ENCODE measurements around the gene DCAF7. TPM values are rescaled to one million over a fixed set of nuclear protein-coding genes. Genes with fewer than 3 reads are reported as not detected.

The DCAF7 gene
- total RNA-seq, 4 donors from 2014 or later = 16.5 to 34.1 (median 22.0) TPM

GRCh38 chr17:63540590-63540989 is 9.7 kb upstream of the DCAF7 start:
- ATAC-seq (no peak), DNase-seq (no peak)
- H3K27me3 ChIP-seq = peaks cover 16 to 28% (median 23%) of the 10 kb centered on the region in 3 donors
- intact Hi-C loops (cut with DNase I; ENCODE audit: low total_unique reads) = loop anchor here (10.0 kb wide), 1 partner anchor 116 kb away; no protein-coding TSS in a partner anchor
- H3K9me3 ChIP-seq = no peaks in the 10 kb centered on the region
- H3K4me3 ChIP-seq = no peak overlapping the region
- no peak overlapping the region for H3K27ac ChIP-seq
- no peaks in the 10 kb centered on the region for H3K36me3 ChIP-seq
- TF ChIP-seq, protein P1, sequence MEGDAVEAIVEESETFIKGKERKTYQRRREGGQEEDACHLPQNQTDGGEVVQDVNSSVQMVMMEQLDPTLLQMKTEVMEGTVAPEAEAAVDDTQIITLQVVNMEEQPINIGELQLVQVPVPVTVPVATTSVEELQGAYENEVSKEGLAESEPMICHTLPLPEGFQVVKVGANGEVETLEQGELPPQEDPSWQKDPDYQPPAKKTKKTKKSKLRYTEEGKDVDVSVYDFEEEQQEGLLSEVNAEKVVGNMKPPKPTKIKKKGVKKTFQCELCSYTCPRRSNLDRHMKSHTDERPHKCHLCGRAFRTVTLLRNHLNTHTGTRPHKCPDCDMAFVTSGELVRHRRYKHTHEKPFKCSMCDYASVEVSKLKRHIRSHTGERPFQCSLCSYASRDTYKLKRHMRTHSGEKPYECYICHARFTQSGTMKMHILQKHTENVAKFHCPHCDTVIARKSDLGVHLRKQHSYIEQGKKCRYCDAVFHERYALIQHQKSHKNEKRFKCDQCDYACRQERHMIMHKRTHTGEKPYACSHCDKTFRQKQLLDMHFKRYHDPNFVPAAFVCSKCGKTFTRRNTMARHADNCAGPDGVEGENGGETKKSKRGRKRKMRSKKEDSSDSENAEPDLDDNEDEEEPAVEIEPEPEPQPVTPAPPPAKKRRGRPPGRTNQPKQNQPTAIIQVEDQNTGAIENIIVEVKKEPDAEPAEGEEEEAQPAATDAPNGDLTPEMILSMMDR (IDR thresholded peaks at IDR 0.05 in 4 of 5, conservative IDR thresholded peaks at IDR 0.05 in 1 of 5) = no peak
- TF ChIP-seq POLR2A (IDR thresholded peaks at IDR 0.05) = no peak
- in situ Hi-C loops (cut with MboI; ENCODE audit: low sequenced_read_pairs in 4 of 4) = loop anchor here in 1 of 4 donors (10.0 kb wide), 1 partner anchor 64 kb away; the partner anchor contains the start of gene TACO1
- H3K4me1 ChIP-seq = peaks cover 4 to 7% of the 10 kb centered on the region in 2 donors

- ATAC-seq = no peak
- in situ Hi-C loops (cut with MboI; ENCODE audit: low sequenced_read_pairs in 4 of 4) = loop anchor here in 1 of 4 donors (10.0 kb wide), 1 partner anchor 63 kb away; the partner anchor contains the start of gene TACO1
- Histone ChIP-seq H3K4me3 (no peak overlapping the region), H3K27ac (no peak overlapping the region), H3K9me3 (no peaks in the 10 kb centered on the region), H3K36me3 (no peaks in the 10 kb centered on the region), H3K27me3 (peaks cover 16 to 23% (median 21%) of the 10 kb centered on the region in 3 donors), H3K4me1 (peaks cover 4 to 7% of the 10 kb centered on the region in 2 donors)
- TF ChIP-seq POLR2A (IDR thresholded peaks at IDR 0.05) = no peak
- TF ChIP-seq, protein P1 (IDR thresholded peaks at IDR 0.05 in 4 of 5, conservative IDR thresholded peaks at IDR 0.05 in 1 of 5) = no peak
- intact Hi-C loops (cut with DNase I; ENCODE audit: low total_unique reads) = loop anchor here (10.0 kb wide), 1 partner anchor 117 kb away; no protein-coding TSS in a partner anchor
- DNase-seq = peak in 1 of 2 donors; percentile 8
Observed at GRCh38 chr17:63542218-63542545, 8.1 kb upstream of the DCAF7 start.

DNA sequence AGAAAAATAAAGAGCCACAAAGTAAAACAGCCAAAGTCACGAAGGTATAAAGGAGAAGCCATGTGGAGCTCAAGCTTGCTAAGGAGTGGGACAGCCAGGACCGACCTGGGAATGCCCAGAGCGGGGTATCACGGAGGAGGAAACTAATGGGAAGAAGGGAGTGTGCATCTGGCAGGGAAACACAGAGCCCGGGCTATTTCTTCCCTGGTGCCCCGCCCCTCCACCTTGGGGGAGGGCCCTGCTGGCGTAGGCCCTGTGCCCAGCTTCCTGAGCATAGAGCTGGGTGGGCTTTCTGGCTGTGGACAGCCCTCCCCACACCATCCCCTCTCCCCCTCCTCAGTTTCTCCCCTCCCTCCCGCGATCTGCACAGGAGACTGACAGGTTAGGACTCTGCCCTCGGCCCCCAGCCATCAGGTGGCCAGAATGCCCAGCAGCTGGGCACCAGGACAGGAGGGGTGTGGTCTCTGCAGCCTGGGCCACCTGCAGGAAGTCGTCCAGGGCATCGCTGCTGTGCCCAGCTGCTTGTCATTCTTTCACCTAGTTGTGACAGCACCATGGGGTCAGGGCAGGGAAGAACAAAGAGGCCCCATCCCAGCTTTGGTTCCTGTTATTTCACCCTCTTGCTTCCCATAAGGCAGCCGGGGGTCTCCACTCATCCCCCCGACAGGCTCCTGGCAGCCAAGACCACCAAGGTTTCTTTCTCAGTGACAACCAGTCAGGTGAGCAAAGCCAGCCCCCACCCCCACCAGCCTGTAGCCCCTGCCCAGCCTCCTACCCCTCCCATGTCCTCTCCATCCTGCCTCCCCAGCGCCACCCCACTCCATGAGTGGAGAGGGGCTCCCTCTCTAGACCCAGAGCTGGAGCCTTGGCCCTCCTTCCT is 7.1 kb upstream of the DCAF7 start:
- TF ChIP-seq POLR2A (IDR thresholded peaks at IDR 0.05) = no peak
- TF ChIP-seq, protein P1 (IDR thresholded peaks at IDR 0.05 in 4 of 5, conservative IDR thresholded peaks at IDR 0.05 in 1 of 5) = no peak
- Histone ChIP-seq H3K27me3 (peaks cover 12 to 14% (median 13%) of the 10 kb centered on the region in 3 donors), H3K4me3 (no peak overlapping the region), H3K27ac (no peak overlapping the region), H3K9me3 (no peaks in the 10 kb centered on the region), H3K4me1 (peaks cover 3 to 4% of the 10 kb centered on the region in 2 donors), H3K36me3 (no peaks in the 10 kb centered on the region)
- intact Hi-C loops (cut with DNase I; ENCODE audit: low total_unique reads) = loop anchor here (10.0 kb wide), 1 partner anchor 118 kb away; no protein-coding TSS in a partner anchor
- ATAC-seq (no peak), DNase-seq (peak in 1 of 2 donors; percentile 5)
- in situ Hi-C loops (cut with MboI; ENCODE audit: low sequenced_read_pairs in 4 of 4) = loop anchor here in 1 of 4 donors (10.0 kb wide), 1 partner anchor 62 kb away; the partner anchor contains the start of gene TACO1

- no peak for ATAC-seq
- H3K4me3 ChIP-seq = no peak overlapping the region
- in situ Hi-C loops (cut with MboI; ENCODE audit: low sequenced_read_pairs in 4 of 4) = loop anchor here in 1 of 4 donors (10.0 kb wide), 1 partner anchor 61 kb away; the partner anchor contains the start of gene TACO1
- TF ChIP-seq POLR2A (IDR thresholded peaks at IDR 0.05) = no peak
- DNase-seq = peak in 1 of 2 donors; percentile 6
- no peaks in the 10 kb centered on the region for H3K36me3 ChIP-seq
- peaks cover 4 to 7% (median 6%) of the 10 kb centered on the region in 3 donors for H3K27me3 ChIP-seq
- intact Hi-C loops (cut with DNase I; ENCODE audit: low total_unique reads) = loop anchor here (10.0 kb wide), 1 partner anchor 119 kb away; no protein-coding TSS in a partner anchor
- H3K4me1 ChIP-seq = peaks cover 0 to 2% of the 10 kb centered on the region in 2 donors
- no peak overlapping the region for H3K27ac ChIP-seq
- no peaks in the 10 kb centered on the region for H3K9me3 ChIP-seq
Observed at GRCh38 chr17:63543822-63544420, 6.4 kb upstream of the DCAF7 start.

All from gastrocnemius medialis (tissue), 4 donors.